ENCODE results near the gene GRK5. TPM values are rescaled to one million over a fixed set of nuclear protein-coding genes. Genes with fewer than 3 reads are reported as not detected.

GRK5 gene
- total RNA-seq, 4 donors from 2014 or later: 43.5 to 61.7 (median 48.9) TPM

DNA sequence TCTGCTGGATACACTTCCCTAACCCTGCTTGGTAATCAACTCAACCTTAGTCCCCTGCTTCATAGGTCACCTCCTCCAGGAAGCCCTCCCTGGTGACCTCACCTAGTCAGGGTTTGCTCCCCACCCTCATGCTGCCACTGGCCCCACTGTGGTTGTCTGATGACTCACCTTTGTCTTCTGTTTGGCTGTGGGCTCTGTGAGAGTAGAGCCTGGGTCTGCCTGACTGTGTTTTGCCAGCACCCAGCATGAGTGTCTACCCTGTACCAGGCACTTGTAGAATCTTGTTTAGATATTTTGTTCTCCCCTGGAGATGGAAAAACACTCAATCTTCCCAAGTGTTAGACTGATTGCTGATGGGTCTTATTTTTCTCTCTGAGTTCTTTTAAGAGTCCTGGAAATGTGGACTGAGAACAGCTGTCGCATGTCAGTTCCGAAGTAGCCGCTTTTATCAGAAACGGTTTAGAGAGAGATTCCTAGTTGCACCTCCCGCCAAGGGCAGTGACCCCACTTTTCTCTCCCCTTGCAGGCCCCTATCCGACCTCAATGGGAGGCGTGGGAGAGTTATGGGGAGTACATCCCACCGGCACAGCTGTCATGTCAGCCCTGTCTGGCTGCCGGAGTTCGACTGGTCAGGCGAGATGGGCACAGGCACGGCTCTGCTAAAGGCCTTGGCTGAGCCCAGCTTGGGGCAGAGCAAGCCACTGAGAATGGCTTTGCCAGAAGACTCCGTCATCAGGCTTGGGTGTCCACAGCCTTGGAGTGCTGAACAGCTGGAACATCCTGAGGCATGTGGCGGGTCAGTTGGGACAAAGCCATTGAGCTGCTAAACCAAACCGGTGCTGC is 134.3 kb downstream of the GRK5 start:
- peaks cover 0 to 44% (median 0%) of the 10 kb centered on the region in 4 donors for H3K4me1 ChIP-seq
- H3K4me3 ChIP-seq: no peak overlapping the region
- H3K36me3 ChIP-seq: peaks cover 0 to 26% (median 0%) of the 10 kb centered on the region in 3 donors
- no peaks in the 10 kb centered on the region for H3K9me3 ChIP-seq
- TF ChIP-seq EP300 (IDR thresholded peaks at IDR 0.05): peak in 1 of 2 donors; percentile 29
- no peak for TF ChIP-seq POLR2A (IDR thresholded peaks at IDR 0.05)
- H3K27me3 ChIP-seq: no peaks in the 10 kb centered on the region
- WGBS, 2 donors: 55 to 69% methylated on average over 14 to 15 of the region's 15 CpGs
- peak; percentile 52 to 55 for DNase-seq (ENCODE audit: low spot score in 2 of 2)
- H3K27ac ChIP-seq: peak overlapping the region in 2 of 4 donors; percentile 1 to 28

DNA sequence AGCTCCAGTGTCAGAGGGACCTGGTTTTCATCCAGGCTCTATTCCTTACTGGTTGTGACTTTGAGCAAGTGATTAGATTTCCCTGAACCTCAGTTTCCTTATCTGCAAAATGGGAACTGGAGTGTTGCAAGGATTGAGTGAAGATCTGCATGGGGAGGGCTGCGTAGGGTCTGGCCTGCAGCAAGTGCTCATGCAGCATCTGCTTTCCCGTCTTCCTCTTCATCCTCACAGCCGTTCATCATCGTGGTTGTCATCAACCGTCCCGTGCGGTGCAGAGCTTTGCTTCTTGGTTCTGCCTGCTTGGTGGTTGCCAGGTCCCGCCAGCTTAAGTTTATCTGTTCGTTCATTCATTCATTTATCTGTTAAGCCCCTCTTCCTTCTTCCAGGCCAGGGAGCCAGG is 135.0 kb downstream of the GRK5 start:
- no peak overlapping the region for H3K27ac ChIP-seq
- H3K9me3 ChIP-seq: no peaks in the 10 kb centered on the region
- no peak overlapping the region for H3K4me3 ChIP-seq
- no peak for DNase-seq (ENCODE audit: low spot score in 2 of 2)
- H3K27me3 ChIP-seq: no peaks in the 10 kb centered on the region
- TF ChIP-seq EP300 (IDR thresholded peaks at IDR 0.05) (no peak), POLR2A (IDR thresholded peaks at IDR 0.05) (no peak)
- TF ChIP-seq, protein P1, sequence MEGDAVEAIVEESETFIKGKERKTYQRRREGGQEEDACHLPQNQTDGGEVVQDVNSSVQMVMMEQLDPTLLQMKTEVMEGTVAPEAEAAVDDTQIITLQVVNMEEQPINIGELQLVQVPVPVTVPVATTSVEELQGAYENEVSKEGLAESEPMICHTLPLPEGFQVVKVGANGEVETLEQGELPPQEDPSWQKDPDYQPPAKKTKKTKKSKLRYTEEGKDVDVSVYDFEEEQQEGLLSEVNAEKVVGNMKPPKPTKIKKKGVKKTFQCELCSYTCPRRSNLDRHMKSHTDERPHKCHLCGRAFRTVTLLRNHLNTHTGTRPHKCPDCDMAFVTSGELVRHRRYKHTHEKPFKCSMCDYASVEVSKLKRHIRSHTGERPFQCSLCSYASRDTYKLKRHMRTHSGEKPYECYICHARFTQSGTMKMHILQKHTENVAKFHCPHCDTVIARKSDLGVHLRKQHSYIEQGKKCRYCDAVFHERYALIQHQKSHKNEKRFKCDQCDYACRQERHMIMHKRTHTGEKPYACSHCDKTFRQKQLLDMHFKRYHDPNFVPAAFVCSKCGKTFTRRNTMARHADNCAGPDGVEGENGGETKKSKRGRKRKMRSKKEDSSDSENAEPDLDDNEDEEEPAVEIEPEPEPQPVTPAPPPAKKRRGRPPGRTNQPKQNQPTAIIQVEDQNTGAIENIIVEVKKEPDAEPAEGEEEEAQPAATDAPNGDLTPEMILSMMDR (IDR thresholded peaks at IDR 0.05): no peak
- H3K4me1 ChIP-seq: peaks cover 0 to 50% (median 0%) of the 10 kb centered on the region in 4 donors
- peaks cover 0 to 21% (median 0%) of the 10 kb centered on the region in 3 donors for H3K36me3 ChIP-seq
- WGBS, 2 donors: 79 to 92% methylated on average over 9 of the region's 9 CpGs

DNA sequence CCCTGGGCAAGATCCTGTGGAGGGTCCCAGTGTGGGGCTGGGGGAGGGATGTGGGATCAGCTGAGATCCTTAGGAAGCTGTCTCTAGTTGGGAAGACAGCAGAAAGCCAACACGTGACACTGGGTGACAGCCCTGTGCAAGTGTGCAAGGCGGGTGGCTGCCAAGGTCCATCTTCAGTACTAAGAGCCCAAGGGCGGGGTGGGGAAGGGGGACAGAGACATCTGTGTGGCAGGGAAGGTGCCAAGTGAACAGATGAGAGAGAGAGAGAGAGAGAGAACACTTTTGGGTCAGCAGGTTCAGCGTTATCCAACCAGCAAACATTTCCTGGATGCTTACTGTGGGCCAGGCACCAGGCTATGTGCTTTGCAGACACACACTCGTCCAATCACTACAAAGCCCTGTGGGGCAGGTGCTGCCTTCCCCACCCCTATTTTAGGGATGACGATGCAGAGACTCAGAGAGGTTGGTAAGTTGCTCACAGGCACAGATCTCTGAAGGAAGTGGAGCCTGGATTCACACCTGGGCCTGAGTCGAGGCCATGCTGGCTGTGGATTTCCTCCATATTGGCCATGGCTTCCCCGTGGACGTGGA is 135.7 kb downstream of the GRK5 start:
- H3K36me3 ChIP-seq: peaks cover 0 to 26% (median 0%) of the 10 kb centered on the region in 3 donors
- peak overlapping the region in 1 of 4 donors; percentile 41 for H3K27ac ChIP-seq
- H3K27me3 ChIP-seq: no peaks in the 10 kb centered on the region
- WGBS, 2 donors: 85 to 91% methylated on average over 9 of the region's 9 CpGs
- no peak overlapping the region for H3K4me3 ChIP-seq
- H3K4me1 ChIP-seq: peaks cover 0 to 55% (median 0%) of the 10 kb centered on the region in 4 donors
- DNase-seq (ENCODE audit: low spot score in 2 of 2): no peak
- TF ChIP-seq, protein P1 (IDR thresholded peaks at IDR 0.05): no peak
- TF ChIP-seq POLR2A (IDR thresholded peaks at IDR 0.05) (no peak), EP300 (IDR thresholded peaks at IDR 0.05) (no peak)
- H3K9me3 ChIP-seq: no peaks in the 10 kb centered on the region

DNA sequence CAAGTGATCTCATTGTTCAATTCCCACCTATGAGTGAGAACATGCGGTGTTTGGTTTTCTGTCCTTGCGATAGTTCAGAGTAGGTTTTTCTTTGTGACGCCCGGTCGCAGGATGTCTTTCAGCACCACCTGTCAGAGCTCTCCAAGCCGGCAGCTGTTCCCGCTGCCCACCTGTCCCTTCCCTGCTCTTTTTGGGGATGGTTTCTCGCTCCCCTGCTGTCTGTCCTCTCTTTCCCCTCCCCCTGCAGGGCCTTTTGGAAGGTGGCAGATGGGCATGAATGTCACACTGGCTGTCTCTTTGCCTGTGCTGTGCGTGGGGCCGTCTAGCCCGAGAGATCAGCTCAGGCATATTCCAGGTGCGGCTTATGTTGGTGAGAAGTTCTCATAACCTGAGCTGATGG is 137.0 kb downstream of the GRK5 start:
- 94 to 95% methylated on average over 12 of the region's 12 CpGs for WGBS, 2 donors
- Histone ChIP-seq H3K4me3 (no peak overlapping the region), H3K27me3 (no peaks in the 10 kb centered on the region), H3K4me1 (peaks cover 0 to 64% (median 4%) of the 10 kb centered on the region in 4 donors), H3K27ac (no peak overlapping the region), H3K9me3 (no peaks in the 10 kb centered on the region), H3K36me3 (peaks cover 0 to 26% (median 0%) of the 10 kb centered on the region in 3 donors)
- TF ChIP-seq EP300 (IDR thresholded peaks at IDR 0.05) (no peak), POLR2A (IDR thresholded peaks at IDR 0.05) (no peak)
- TF ChIP-seq, protein P1 (IDR thresholded peaks at IDR 0.05): no peak
- no peak for DNase-seq (ENCODE audit: low spot score in 2 of 2)

DNA sequence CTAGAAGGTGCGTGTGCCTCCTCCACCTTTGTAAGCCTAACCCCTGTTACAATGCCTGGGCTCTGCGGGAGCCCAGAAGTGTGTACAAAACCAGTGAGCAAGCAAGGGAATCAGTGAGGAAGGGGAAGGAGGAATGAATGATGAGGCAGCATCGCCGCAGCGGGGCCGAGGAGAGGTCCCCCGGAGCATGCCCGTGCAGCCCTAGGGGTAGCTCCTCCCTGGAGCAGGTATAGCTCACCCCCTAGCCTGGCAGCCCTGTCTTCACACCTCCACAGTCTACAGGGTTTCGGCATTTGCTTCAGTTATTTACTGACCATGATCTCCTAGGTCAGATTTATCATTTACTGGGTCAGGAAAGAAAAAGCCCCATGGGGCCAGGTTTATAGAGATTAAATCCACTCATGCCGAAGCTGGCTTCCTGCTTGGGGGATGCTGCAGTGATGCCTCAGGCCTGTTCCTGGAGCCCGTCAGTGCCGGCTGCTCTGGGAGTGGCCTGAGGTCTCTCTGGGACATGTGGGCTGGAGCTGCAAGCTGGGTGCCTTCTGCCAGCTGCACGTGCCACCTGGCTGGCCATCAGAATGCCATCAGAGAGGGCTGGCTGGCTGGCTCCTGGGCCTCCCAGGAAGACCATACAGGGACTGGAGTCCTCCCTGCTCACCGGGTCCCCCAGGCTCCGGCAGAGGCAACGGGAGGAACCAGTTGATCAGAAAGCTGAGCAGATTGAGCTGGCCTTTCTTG is 138.9 kb downstream of the GRK5 start:
- TF ChIP-seq, protein P1 (IDR thresholded peaks at IDR 0.05): no peak
- no peak for TF ChIP-seq EP300 (IDR thresholded peaks at IDR 0.05)
- TF ChIP-seq POLR2A (IDR thresholded peaks at IDR 0.05): no peak
- 82 to 83% methylated on average over 15 to 16 of the region's 16 CpGs for WGBS, 2 donors
- no peak for DNase-seq (ENCODE audit: low spot score in 2 of 2)
- Histone ChIP-seq H3K27ac (peak overlapping the region in 1 of 4 donors; percentile 56), H3K9me3 (peaks cover 0 to under 1% (median 0%) of the 10 kb centered on the region in 4 donors), H3K4me1 (peaks cover 0 to 77% (median 12%) of the 10 kb centered on the region in 4 donors), H3K27me3 (no peaks in the 10 kb centered on the region), H3K4me3 (no peak overlapping the region), H3K36me3 (peaks cover 0 to 25% (median 0%) of the 10 kb centered on the region in 3 donors)

Measured in tibial nerve (tissue), 4 donors.